Forelimb muscle (tissue), 1 donor: ENCODE data around the gene CCDC13. TPM values are rescaled to one million over a fixed set of nuclear protein-coding genes. Genes with fewer than 3 reads are reported as not detected.

Source experiments
- DNase-seq: peaks from one replicate; pipeline ENCODE4 v3.0.0-alpha.2; 2013; ENCODE audit warnings: low read depth
- polyA plus RNA-seq: library from polyadenylated mRNA; unstranded; fragments of 120-200 nt; gene quantifications from one replicate; pipeline ENCODE4 v1.2.1, GENCODE V29; 2013; ENCODE audit not compliant: insufficient read length

CCDC13 gene
- polyA plus RNA-seq, 1 donor, result 0.67 TPM

DNA sequence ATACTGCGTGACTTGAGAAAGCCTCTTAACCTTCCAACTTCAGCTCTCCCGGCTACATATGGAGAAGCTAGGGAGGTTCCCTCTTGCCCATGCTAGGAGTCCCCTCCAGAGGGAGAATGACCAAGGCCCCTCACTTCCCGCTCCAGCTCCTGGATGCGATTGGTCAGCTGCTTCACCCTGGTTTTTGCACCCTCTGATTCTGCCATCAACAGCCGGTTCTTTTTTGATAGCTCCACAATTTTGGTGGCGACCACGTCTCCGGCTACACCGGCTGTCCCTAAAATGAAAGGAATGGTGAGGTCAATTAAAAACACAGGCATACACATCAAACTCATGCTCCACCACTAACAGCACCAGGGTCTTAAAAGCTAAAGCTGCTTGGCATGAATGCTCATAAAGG, 20.6 kb downstream of the CCDC13 start:
- no peak for DNase-seq

DNA sequence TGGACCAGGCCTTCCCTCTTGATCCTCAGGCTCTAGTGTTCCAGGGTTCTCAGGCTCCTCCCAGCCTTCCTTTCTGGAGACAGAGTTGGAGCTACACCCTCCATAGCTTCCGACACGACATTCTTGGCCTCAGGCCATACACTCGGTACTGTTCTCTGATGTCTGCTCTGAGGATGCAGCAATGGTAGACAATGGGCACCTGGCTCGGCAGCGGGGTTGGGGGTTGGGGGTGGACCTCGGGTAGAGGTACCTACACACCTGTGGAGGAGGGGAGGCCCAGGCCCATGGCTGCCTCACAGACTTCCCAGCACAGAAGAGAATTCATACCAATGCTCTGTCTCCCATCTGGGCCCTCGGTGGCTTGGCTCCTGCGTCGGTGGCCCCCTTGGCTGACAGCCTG, 21.4 kb downstream of the CCDC13 start:
- DNase-seq, result no peak

DNA sequence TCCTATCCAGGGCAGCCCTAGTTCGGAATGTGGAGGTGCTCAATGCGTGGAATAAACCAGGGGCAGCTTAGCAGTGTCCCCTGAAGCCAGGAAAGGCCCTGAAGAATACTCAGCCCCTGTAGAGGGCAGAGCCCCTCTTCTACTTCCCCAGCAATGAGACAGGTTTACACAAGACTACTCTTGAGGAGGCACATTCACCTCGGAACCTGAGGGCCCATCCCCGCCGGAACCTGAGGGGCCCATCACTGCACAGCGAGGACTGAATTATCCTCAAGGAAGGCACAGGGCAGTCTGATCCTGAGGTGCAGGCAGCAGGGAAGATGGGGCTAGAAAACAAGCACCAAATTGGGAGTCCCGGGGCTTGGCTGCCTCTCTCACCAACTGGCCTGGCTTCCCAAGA, 22.2 kb downstream of the CCDC13 start:
- no peak for DNase-seq

DNA sequence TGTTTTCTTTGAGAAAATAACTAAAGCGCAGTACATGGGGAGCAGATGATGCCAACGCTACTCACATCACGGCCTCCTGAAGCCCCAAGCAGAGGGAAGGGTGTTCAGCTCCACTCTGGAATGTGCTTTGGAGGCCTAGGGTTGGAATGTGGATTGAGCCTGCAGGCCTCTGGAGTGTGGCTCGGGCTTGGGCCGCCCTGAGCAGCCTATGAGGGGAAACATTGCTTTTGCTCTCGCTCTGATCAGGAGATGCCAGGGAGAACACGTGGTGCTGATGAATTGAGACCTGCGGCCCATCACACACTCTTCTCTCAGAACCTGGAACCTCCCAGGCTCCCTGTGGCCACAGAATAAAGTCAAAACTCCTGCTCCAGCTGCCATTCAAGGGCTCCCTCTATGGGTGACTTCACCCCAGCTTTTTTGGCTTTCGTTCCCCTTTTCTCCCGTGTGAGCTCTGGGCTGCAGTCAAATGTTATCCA, 23.3 kb downstream of the CCDC13 start:
- no peak for DNase-seq

DNA sequence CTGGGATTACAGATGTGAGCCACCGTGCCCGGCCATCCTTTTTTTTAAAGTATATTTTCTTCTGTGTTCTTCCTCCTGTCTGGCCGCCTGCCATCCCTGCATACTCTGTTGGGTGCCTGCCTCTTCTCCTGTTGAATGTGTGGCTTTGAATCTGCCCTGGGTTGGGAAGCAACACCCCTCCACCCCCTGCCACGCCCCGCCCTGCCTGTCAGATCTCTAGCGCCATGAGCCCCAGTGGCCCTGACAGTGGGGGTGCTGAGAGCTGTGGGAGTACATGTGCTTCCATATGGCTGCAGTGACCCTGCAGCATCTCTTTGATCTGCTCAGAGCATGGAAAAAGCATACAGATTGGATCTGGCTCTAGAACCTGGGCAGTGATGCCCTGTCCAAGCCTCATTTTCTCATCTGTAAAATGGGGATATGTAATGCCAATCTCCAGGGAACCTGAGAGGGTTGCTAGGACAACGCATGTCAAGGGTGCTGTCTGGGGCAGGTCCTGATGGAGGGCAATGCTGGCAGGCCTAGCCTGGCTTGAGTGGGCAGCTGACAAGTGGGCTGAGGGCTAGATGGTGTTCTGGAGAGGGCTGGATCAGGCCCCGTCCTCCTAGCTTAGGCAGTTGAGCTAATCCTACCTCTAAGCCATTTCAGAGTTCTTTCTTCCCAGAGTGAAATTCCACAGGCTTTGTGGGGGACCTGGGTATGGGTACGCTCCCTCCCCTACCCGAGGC, 23.9 kb downstream of the CCDC13 start:
- DNase-seq, result no peak

DNA sequence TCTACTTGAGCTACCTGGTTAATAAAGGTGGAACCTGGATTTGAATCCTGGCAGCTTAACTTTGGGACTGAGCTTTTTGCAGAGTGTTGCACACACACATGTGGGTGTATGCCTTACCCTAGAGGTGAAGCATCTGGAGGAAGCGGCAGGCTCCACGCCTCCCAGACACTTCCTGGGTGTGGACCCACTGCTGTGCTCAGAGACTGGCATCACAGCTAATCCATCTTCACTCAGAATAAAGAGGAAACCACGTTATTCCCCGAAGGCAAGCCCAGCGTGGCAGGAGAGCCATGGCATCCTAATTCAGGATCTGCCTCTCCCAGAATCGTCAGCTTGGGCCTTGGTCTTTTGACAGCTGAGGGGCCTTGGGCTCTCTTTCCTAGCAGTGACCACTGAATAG, 25.5 kb downstream of the CCDC13 start:
- DNase-seq, result no peak

DNA sequence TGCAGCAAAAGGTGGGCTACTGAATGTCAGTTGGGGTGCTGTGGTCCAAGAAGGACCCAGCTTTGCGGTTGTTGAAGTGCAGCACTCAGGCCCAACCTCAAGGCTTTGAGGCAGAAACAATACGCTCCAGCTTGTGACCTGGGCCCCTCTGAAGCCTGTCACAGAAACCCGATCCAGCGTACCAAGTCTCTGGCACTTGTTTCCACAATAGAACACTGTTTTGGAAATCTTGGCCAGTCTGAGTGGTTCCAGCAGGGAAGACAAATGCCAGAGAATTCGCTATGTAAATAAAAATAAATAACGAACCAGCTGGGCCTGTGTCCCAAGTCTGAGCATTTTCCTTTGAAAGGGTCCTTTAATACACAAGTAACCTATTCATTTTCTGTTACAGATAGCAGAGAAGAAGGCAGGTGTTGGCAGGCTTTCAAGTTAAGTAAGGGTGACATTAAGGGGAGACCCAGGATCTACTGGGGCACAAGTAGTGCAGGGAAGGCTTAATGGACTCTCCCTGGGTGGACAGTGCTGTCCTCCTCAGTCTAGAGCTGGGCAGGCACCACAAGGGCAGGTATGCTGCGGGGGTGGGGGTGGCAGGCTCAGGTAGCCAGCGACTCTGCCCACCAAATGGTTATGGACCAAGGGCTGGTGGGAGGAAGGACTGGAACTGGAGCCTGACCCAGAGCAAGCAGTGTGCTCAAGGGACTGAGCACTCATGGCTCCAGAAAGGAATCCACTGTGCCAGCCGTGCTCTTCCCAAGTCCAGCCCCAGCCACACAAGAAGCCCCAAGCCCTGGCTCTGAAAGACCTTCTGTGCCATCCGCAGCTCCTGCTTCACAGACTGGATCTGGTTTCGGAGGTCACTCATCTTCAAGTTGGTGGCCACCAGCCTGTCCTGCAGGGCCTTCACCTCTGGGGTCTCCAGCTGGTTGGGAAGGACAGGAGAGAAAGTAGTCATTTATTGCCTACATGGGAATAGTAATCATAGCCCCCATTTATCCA, 26.3 kb downstream of the CCDC13 start:
- DNase-seq, result no peak

DNA sequence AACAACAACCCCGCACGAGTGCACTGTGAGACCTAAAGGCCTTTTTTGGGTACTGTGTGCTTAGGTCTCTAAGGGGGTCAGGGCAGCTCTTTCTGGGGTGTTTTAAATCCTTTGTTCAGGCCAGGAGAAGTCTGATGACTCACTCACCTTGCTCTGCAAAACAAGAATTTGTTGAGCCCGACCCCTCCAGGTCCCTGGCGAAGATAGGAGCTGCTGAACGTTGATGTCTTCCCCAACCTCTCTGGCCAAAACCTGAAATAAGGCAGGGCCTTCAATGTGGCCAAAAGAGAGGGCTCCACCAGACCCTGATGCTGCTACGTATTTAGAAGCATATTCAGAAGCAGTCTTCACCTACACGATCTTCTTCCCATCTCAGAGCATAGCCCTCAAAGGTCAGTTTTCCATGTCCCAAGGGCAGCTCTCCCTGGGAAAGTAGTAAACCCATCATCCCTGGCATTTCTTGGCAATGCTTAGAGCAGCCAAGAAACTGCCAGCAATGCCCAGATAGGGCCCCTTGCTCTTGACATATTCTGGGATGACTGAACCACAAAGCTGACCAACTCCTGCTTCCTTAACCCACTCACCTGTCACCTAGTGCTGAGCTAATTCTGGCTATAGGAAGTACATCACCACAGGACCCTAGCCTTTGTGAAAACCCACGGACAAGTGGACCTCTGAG, 27.1 kb downstream of the CCDC13 start:
- DNase-seq, result no peak

DNA sequence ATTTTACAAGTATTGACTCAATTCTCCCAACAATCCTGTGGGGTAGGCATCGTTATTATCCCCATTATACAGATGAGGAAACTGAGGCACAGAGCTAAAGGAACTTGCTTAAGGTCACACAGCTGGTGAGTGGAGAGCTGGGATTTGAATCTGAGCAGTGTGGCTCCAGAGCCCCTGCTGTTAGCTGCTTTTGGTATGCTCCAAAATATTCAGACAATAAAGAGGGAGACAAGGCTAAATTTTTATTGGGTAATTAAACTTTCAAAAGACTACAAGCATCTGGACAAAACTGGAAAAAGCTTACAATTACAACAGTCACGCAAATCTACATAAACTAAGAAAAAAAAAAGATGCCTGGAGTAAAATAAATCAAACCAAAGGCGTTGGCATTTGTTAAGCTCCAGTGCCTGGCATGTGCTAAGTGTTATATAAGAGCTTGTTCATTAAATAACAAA, 27.7 kb downstream of the CCDC13 start:
- no peak for DNase-seq

DNA sequence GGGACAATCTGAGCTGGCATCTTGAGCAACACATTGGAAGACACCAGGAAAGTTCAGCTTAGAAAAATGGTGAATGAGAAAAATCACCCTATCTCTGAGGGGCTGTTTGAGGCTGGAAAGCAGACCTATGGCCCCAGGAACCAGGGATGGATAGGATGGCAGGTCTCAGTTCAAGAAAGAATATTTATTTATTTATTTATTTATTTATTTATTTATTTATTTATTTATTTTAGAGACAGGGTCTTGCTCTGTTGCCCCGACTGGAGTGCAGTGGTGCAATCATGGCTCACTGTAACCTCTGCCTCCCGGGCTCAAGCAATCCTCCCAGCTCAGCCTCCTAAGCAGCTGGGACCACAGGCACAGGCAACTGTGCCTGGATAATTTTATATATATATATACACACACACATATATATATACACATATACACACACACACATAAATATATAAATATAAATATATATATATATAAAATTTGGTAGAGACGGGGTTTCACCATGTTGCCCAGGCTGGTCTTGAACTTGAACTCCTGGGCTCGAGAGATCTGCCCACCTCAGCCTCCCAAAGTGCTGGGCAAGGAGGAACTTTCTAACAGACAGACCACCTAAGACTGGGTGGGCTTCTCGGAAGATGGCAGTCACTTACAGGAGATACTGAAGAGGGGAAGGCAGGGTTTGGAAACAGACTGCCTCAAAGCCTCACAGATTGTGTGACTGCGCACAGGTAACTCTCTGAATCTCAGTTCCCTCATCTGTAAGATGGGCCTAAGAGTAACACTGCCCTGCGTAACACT, 29.7 kb downstream of the CCDC13 start:
- no peak for DNase-seq

DNA sequence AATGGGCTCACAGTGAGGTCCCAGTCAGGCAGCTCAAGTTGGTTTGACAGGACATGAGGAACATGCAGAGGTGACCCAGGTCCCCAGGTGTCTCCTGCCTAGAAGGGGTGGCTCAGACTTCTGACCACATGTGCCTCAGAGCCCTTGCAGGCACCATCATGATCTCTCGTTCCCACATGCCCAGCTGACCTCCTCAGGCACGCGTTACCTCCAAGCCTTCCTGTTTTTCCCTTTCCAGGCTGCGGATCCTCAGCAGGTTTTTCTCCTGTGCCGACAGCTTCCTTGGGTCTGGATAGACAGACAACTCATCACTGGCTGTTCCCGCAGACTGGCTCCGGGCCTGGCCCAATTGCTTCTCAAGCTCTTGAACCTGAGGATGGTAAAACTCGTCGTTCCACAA, 30.4 kb downstream of the CCDC13 start:
- no peak for DNase-seq

DNA sequence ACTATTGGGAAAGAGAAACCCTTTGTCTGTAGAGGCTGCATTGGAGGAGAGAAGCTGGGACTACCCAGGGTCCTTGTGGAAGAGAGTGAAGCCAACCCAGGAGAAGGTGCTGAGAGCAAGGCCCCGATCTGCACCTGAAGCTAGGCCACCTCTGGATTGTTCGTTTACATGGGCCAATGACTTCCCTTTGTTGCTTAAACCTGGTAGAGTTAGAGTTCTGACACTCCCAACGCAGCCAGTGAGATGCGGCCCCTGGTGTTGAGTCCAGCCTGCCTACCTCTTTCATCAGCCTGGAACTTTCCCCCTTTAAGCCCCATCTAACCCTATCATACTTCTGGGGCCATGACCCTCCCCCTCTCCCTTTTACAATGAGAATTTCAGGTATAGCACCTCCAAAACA, 30.8 kb downstream of the CCDC13 start:
- no peak for DNase-seq

DNA sequence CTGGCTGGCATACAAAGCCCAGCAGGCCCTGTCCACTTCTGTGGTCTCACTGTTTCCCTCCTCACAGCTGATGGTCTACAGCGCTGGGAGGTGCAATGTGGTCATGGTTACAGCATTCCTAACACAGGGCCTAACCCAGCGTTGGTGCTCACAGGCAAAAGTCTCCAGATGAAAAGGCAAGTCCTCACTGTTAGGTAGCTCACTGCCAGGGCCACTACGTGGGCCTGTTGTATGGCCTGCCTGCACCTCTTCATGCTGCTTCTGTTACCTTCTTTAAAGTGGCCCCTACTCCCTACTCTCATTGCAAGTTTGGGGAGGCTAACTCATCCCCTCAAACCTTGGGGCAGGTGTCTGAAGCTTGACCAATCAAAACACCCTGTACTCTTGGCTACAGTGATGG, 31.3 kb downstream of the CCDC13 start:
- DNase-seq, result no peak

DNA sequence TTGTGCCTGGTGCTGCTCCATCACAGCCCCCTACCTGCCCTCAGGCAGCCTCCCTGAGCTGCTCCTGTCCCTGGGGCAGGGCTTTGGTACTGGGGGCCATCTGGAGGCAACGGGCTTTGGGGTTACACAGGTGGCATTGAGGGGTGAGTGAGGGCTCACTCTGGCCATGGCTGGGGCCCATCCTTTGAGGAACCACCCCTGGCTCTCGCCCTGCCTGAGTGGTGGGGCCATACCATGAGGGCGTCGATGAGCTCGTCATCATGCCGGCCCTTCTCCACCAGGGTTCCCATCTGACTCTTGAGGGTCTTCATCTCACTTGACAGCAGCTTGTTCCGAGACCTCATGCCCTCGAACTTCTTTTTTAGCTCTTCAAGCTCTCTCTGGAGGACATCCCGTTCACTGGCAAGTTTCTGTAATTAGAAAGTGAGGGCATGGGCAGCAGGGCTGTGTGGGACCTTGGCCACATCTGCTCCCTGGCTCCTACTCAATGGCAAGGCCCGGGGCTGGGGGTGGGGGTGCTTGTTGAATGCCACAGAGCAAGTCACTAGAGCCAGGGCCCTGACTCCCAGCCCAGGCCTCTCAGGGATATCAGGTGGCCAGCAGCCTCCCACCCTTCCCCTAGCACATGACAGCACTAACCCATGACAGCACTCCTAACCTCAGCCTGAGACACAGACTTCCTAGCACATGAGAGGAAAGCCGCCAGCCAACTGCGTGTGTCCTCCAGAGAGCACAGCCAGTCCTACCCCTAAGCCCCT, 33.5 kb downstream of the CCDC13 start:
- no peak for DNase-seq

DNA sequence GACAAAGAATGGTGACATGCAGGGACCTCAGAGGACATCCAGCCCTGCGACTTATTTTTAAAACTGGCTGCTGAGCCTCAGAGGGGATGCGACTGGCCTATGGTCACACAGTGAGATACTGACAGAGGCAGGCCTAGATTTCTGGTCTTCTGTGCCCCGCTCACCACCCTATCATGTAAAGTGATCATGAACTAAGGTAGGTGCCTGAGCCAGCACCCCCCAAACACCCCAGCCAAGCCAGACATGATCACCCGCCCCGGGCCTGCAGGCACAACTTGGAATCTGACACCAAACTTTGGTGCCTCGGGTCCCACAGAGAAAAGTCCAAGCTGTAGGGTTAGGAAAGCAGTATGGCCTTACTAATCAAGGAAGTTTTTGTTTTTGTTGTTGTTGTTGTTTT, 36.5 kb downstream of the CCDC13 start:
- no peak for DNase-seq

DNA sequence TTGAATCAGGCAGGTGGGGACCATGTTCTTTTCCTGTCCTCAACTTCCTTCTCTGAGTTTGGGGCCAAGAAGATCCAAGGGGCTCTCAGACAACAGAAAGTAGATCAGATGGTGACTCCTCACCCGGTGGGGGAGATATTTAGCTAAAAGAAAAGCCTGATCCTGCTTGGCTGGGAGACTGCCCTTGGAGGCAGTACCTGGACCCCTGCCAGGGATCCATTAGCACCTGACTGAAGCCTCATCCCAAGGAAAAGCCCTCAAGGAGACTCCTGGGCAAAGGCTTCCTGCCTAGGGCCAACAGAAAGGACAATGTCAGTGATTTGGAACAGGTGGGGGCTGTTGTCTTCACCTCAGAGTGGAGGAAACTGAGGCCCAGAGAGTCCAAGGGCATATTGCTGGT, 37.0 kb downstream of the CCDC13 start:
- no peak for DNase-seq

DNA sequence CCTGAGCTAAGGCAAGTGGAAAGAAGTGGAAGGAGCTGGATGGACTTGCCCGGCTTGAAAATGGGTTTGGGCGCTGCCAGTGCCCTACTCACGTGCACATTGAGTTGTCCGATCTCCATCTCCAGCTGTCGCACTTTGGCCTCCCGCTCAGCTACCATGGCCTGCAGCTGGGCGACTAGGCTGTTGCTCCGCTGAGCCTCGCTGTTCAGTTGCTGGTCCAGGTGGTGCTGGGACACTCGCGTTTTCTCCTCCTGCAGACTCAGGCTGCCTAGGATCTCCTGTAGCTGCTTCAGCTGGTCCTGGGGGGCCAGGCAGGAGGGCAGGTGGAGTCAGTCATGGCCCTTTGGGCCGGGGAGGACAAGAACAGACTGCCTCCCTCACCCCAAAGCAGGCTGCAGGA, 37.4 kb downstream of the CCDC13 start:
- no peak for DNase-seq

DNA sequence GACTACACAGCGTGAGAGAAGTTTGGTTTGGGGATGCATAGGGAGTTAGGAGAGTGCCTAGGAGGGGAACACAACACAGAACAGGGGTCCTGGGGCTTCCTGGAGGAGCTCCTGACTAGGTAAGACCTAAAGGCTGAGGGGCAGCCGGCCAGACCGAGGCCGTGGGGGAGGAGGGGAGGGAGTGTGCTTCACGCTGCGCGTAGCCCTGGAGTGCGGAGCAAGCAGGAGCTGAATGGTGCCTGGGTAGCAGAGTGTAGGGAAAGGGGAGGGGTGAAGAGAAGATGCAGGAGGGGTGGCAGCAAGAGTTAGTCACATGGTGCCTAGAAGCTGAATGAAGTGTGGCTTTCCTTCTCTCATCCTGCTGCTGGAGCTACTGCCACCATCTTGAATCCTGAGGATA, 38.0 kb downstream of the CCDC13 start:
- no peak for DNase-seq

DNA sequence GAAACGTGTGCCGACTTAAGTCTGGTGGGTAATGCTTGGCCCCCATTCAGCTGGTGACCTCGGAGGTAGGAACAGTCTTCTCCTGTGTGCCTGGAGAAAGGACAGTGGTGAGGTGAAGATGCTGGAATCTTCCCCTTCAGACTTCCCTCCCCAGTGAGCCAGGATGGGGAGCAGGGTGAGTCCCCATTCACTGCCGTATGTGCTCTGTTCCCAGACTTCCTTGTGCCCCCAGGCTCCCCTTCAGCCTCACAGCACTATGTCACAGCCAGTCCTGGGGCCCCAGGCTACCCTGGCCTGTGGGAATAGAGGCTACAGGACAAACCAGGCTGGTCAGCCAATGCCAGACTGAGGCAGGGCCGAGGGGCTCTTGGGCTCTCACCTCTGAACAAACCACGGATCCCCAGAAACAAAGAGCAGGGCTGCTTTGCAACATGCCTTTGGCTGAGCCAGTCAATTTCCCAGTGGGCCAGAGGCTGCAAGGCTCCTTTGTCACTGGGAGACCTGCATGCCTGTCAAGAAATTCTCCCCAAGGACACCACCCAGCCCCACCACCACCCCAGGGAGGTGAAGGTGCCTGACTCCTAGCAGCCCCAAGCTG, 38.7 kb downstream of the CCDC13 start:
- no peak for DNase-seq
